DND-41 (cell line): ENCODE measurements around the gene LRIT1.

ENCODE experiments used
- ATAC-seq: fragments of 200-7000 bp; cut with Tn5 transposase; 3 replicates; pipeline ENCODE4 v1.9.1; 2021; ENCODE audit warnings: low read depth; ENCODE audit not compliant: insufficient read depth
- DNase-seq: peaks from one replicate; pipeline ENCODE4 v3.0.0-alpha.2; 2020
- H2AFZ ChIP-seq: 2 replicates; pipeline ENCODE4 v1.6.0; 2012; ENCODE audit warnings: low read depth, low read length
- H3K27ac ChIP-seq: 2 replicates; pipeline ENCODE4 v1.5.1; 2012; ENCODE audit warnings: low read length, inconsistent platforms
- H3K27me3 ChIP-seq: fragments of 200-600 bp; sonication (generic); 2 replicates; pipeline ENCODE4 v1.6.0; 2012; ENCODE audit warnings: low read length, mild to moderate bottlenecking, inconsistent platforms; ENCODE audit not compliant: insufficient read depth, poor library complexity
- H3K36me3 ChIP-seq: 2 replicates; pipeline ENCODE4 v1.5.1; 2012; ENCODE audit warnings: low read length, inconsistent platforms; ENCODE audit not compliant: insufficient read depth
- H3K4me1 ChIP-seq: 2 replicates; pipeline ENCODE4 v1.5.1; 2012; ENCODE audit warnings: mild to moderate bottlenecking, low read length; ENCODE audit not compliant: insufficient read depth
- H3K4me2 ChIP-seq: 2 replicates; pipeline ENCODE4 v1.6.0; 2012; ENCODE audit warnings: mild to moderate bottlenecking, moderate library complexity, low read length, inconsistent platforms; ENCODE audit not compliant: insufficient read depth
- H3K4me3 ChIP-seq, 2 experiments: fragments of 200-600 bp in 1 of 2; shearing (Covaris generic) in 1 of 2; 2 replicates each; pipeline ENCODE4 v1.5.1; 2012 to 2016; ENCODE audit warnings: inconsistent platforms in 2 of 2, low read length in 2 of 2, mild to moderate bottlenecking in 2 of 2, low read depth in 1 of 2, moderate library complexity in 1 of 2
- H3K79me2 ChIP-seq: 2 replicates; pipeline ENCODE4 v1.6.0; 2012; ENCODE audit warnings: low read length, inconsistent platforms; ENCODE audit not compliant: insufficient read depth
- H3K9ac ChIP-seq: 2 replicates; pipeline ENCODE4 v1.6.0; 2012; ENCODE audit warnings: low read depth, mild to moderate bottlenecking, inconsistent platforms, low read length, moderate library complexity
- H3K9me3 ChIP-seq: 2 replicates; pipeline ENCODE4 v1.5.1; 2012; ENCODE audit warnings: low read length, moderate library complexity, mild to moderate bottlenecking, inconsistent platforms; ENCODE audit not compliant: insufficient read depth, severe bottlenecking
- H4K20me1 ChIP-seq: 2 replicates; pipeline ENCODE4 v1.6.0; 2012; ENCODE audit warnings: low read length; ENCODE audit not compliant: insufficient read depth
- EZH2 ChIP-seq: IDR thresholded peaks from 3 replicates; pipeline ENCODE4 v1.6.1; 2012; ENCODE audit warnings: borderline replicate concordance, low read depth, mild to moderate bottlenecking, moderate library complexity, low read length, inconsistent platforms; ENCODE audit not compliant: severe bottlenecking
- TF ChIP-seq, protein P1 (sequence below): IDR thresholded peaks from 2 replicates; pipeline ENCODE4 v1.5.1; 2012; ENCODE audit warnings: borderline replicate concordance, low read length, moderate library complexity, mild to moderate bottlenecking; ENCODE audit not compliant: poor library complexity, severe bottlenecking; ENCODE audit errors: extremely low read depth

The LRIT1 gene

DNA sequence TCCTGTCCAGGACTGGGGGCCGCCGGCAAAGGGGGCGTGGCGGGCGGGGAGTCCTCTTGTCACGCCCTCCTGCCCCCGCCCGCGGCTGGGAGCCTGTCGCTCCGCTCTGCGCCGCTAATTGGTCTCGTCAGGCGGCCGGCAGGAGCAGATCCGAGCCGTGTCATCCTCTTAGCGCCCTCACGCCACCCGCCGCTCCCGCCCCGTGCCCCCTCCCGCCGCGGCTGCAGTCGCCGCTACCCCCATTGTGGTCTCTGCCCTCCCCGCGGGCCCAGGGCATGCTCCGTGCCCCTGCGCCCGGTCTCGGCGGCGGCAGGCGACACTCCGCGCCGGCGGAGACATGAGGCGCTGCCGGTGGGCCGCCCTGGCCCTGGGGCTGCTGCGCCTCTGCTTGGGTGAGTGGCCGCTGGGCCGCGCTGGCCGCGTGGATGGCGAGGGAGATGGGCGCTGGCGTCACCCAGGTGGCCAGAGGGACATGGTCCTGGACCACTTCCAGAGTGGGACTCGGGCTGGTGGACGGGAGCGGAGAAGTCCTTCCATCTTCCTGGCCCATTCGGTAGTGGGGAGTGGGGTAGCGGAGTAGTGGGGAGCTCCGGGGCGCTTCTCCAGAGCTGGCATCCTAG, 46.8 kb downstream of the LRIT1 start, which contains the start of gene CDHR1:
TSS of gene CDHR1 (plus strand) at position 114 of the 620 bp plus-strand sequence. CDS start at position 338, 224 bp downstream.
- DNase-seq (no peak), ATAC-seq (no peak)
- Histone ChIP-seq H3K4me1 (peaks cover 4% of the 10 kb centered on the region; the same call in 1 of the 2 replicates), H3K27me3 (peaks cover 8% of the 10 kb centered on the region), H3K79me2 (no peaks in the 10 kb centered on the region), H2AFZ (no peak within 1 kb of the TSS), H4K20me1 (no peaks in the 10 kb centered on the region; the same call in 1 of the 2 replicates), H3K9ac (no peak within 1 kb of the TSS), H3K9me3 (no peaks in the 10 kb centered on the region), H3K4me2 (no peak within 1 kb of the TSS), H3K27ac (no peak within 1 kb of the TSS), H3K4me3 (no peak within 1 kb of the TSS), H3K36me3 (no peaks in the 10 kb centered on the region)
- TF ChIP-seq, protein P1, sequence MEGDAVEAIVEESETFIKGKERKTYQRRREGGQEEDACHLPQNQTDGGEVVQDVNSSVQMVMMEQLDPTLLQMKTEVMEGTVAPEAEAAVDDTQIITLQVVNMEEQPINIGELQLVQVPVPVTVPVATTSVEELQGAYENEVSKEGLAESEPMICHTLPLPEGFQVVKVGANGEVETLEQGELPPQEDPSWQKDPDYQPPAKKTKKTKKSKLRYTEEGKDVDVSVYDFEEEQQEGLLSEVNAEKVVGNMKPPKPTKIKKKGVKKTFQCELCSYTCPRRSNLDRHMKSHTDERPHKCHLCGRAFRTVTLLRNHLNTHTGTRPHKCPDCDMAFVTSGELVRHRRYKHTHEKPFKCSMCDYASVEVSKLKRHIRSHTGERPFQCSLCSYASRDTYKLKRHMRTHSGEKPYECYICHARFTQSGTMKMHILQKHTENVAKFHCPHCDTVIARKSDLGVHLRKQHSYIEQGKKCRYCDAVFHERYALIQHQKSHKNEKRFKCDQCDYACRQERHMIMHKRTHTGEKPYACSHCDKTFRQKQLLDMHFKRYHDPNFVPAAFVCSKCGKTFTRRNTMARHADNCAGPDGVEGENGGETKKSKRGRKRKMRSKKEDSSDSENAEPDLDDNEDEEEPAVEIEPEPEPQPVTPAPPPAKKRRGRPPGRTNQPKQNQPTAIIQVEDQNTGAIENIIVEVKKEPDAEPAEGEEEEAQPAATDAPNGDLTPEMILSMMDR = no peak

DNA sequence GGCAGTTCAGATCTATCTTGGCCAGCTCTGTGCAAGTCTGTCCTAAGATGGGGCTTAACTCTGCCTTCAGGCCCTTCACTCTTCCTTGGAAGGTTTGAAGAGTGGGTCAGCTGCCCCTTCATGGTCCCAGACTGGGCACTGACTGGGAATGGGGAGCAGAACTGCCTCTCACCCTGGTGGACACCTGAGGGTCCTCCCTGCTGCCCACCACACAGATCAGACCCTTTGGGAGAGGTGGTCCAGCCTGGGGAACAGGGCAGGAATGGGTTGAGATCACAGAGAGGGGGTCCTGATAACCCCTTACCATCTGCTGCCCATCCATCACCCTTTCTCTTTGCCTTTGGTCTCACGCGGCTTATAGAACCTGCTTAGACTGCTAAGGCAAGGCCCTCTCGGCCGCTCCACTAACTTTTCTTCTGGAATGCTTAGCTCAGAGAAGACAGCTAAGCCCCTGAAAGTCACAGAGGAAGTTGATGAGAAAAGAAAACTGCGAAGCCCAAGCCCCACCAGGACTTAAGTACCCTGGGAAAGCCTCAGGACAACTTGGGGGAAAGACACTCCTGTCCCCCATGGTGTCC, 47.4 kb downstream of the LRIT1 start:
- H3K27me3 ChIP-seq = peaks cover 8% of the 10 kb centered on the region
- H4K20me1 ChIP-seq = no peaks in the 10 kb centered on the region; the same call in 1 of the 2 replicates
- TF ChIP-seq, protein P1 = no peak
- no peak for TF ChIP-seq EZH2
- H3K4me3 ChIP-seq = no peak overlapping the region
- no peak for DNase-seq
- no peak overlapping the region for H3K27ac ChIP-seq
- H3K9me3 ChIP-seq = no peaks in the 10 kb centered on the region
- no peaks in the 10 kb centered on the region for H3K79me2 ChIP-seq
- no peak overlapping the region for H3K9ac ChIP-seq
- no peaks in the 10 kb centered on the region for H3K36me3 ChIP-seq
- ATAC-seq = no peak
- no peak overlapping the region for H3K4me2 ChIP-seq
- H3K4me1 ChIP-seq = peaks cover 4% of the 10 kb centered on the region; the same call in 1 of the 2 replicates
- H2AFZ ChIP-seq = no peak overlapping the region

DNA sequence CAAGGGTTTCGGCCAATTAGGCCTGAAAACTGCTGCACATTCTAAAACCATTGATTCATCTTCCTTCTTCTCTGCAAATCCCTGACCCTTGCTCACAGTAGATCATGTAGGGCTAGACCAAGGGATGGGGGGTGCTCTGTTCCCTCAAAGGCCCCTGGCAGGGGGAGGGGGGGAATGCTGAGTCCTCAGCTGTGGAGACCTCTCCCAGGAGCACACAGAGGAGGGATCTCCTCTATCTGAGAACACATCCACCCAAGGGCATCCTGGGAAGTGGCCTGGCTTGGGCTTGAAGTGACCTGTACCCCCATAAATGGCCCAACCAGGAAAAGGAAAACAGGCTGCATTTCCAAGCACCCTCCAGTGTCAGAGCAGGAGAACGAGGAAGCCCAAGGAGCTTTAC, 48.0 kb downstream of the LRIT1 start:
- Histone ChIP-seq H3K9me3 (no peaks in the 10 kb centered on the region), H4K20me1 (no peaks in the 10 kb centered on the region; the same call in 1 of the 2 replicates), H3K27ac (no peak overlapping the region), H3K9ac (no peak overlapping the region), H3K36me3 (no peaks in the 10 kb centered on the region), H3K4me2 (no peak overlapping the region), H3K79me2 (no peaks in the 10 kb centered on the region), H3K4me3 (no peak overlapping the region), H3K27me3 (peaks cover 8% of the 10 kb centered on the region), H2AFZ (no peak overlapping the region), H3K4me1 (peaks cover 4% of the 10 kb centered on the region; the same call in 1 of the 2 replicates)
- TF ChIP-seq, protein P1 = no peak
- TF ChIP-seq EZH2 = no peak
- ATAC-seq (no peak), DNase-seq (no peak)
